Tibial nerve (tissue), 4 donors: ENCODE results near the gene RNU5B-1.

Source experiments
- EP300 ChIP-seq, 2 donors: sonication (generic); formaldehyde crosslinking; IDR thresholded peaks; one replicate each; pipeline ENCODE4 v1.6.1; 2017; ENCODE audit warnings: antibody characterized with exemption in 2 of 2, mild to moderate bottlenecking in 1 of 2
- POLR2A ChIP-seq, 2 donors: fragments of 450-650 bp; IDR thresholded peaks; one replicate each; pipeline ENCODE4 v1.6.1; 2017; ENCODE audit warnings: antibody characterized with exemption in 2 of 2, mild to moderate bottlenecking in 2 of 2, moderate library complexity in 2 of 2
- TF ChIP-seq, protein P1 (sequence below), 5 experiments: fragments of 200-600 bp in 3 of 5; fragments of 450-650 bp in 2 of 5; sonication (generic) in 3 of 5; IDR thresholded peaks; one replicate each; pipeline ENCODE4 v1.5.1; 2016 to 2019; ENCODE audit warnings: antibody characterized with exemption in 5 of 5, mild to moderate bottlenecking in 3 of 5, moderate library complexity in 2 of 5

- TF ChIP-seq POLR2A (IDR thresholded peaks at IDR 0.05) (no peak), EP300 (IDR thresholded peaks at IDR 0.05) (no peak)
- TF ChIP-seq, protein P1, sequence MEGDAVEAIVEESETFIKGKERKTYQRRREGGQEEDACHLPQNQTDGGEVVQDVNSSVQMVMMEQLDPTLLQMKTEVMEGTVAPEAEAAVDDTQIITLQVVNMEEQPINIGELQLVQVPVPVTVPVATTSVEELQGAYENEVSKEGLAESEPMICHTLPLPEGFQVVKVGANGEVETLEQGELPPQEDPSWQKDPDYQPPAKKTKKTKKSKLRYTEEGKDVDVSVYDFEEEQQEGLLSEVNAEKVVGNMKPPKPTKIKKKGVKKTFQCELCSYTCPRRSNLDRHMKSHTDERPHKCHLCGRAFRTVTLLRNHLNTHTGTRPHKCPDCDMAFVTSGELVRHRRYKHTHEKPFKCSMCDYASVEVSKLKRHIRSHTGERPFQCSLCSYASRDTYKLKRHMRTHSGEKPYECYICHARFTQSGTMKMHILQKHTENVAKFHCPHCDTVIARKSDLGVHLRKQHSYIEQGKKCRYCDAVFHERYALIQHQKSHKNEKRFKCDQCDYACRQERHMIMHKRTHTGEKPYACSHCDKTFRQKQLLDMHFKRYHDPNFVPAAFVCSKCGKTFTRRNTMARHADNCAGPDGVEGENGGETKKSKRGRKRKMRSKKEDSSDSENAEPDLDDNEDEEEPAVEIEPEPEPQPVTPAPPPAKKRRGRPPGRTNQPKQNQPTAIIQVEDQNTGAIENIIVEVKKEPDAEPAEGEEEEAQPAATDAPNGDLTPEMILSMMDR (IDR thresholded peaks at IDR 0.05) = no peak
These were observed 2.4 kb upstream of the RNU5B-1 start for GRCh38 chr15:65302061-65302460.
